Putamen (tissue), 1 donor: ENCODE measurements around the gene GLB1L.
"Not testable (repeated sequence)": the region's sequence is repeated elsewhere in the genome, so short reads cannot be mapped to it uniquely, and the experiment has no call there.

Experiments
- DNase-seq: peaks from one replicate; pipeline ENCODE4 v3.0.0-alpha.2; 2016; ENCODE audit warnings: low spot score

The GLB1L gene

GRCh38 chr2:219280651-219281050, 35.4 kb upstream of the GLB1L start:
- no peak for DNase-seq

- no peak for DNase-seq
Observed at GRCh38 chr2:219279916-219280516, 34.8 kb upstream of the GLB1L start.

- peak; percentile 98 for DNase-seq
Observed at GRCh38 chr2:219279151-219279915, 34.1 kb upstream of the GLB1L start, which contains the start of gene DNAJB2. TSS of gene DNAJB2 (plus strand) at chr2:219279366. CDS start at chr2:219279834, 468 bp downstream.

GRCh38 chr2:219278655-219279150, 33.5 kb upstream of the GLB1L start:
- DNase-seq, result no peak

- DNase-seq, result peak; percentile 88
Observed at GRCh38 chr2:219277703-219278654, 32.7 kb upstream of the GLB1L start.

- no peak for DNase-seq
Observed at GRCh38 chr2:219274361-219274921, 29.2 kb upstream of the GLB1L start.

GRCh38 chr2:219273937-219274336, 28.7 kb upstream of the GLB1L start:
- no peak for DNase-seq

GRCh38 chr2:219272995-219273394, 27.8 kb upstream of the GLB1L start:
- DNase-seq, result no peak

- DNase-seq, result no peak
Observed at GRCh38 chr2:219272356-219272755, 27.1 kb upstream of the GLB1L start.

GRCh38 chr2:219271021-219271420, 25.8 kb upstream of the GLB1L start:
- no peak for DNase-seq

- DNase-seq, result no peak
Observed at GRCh38 chr2:219270055-219270372, 24.8 kb upstream of the GLB1L start.

GRCh38 chr2:219269362-219270054, 24.3 kb upstream of the GLB1L start:
- no peak for DNase-seq

- DNase-seq, result no peak
Observed at GRCh38 chr2:219268294-219268693, 23.1 kb upstream of the GLB1L start.

- DNase-seq, result no peak
Observed at GRCh38 chr2:219266886-219267285, 21.6 kb upstream of the GLB1L start.

GRCh38 chr2:219266232-219266631, 21.0 kb upstream of the GLB1L start:
- no peak for DNase-seq

- no peak for DNase-seq
Observed at GRCh38 chr2:219261024-219261855, 16.0 kb upstream of the GLB1L start.

- DNase-seq, result not testable (repeated sequence)
Observed at GRCh38 chr2:219258942-219259341, 13.7 kb upstream of the GLB1L start.

- DNase-seq, result no peak
Observed at GRCh38 chr2:219254590-219255201, 9.5 kb upstream of the GLB1L start.

- peak; percentile 83 for DNase-seq
Observed at GRCh38 chr2:219253753-219254589, 8.7 kb upstream of the GLB1L start, which contains the start of gene TUBA4A. TSS of gene TUBA4A (minus strand) at chr2:219253918. CDS start at chr2:219253858, 60 bp downstream.
